ENCODE data around the gene RAB6D. TPM values are rescaled to one million over a fixed set of nuclear protein-coding genes. Genes with fewer than 3 reads are reported as not detected.
"Not testable (repeated sequence)": the region's sequence is repeated elsewhere in the genome, so short reads cannot be mapped to it uniquely, and the experiment has no call there.

RAB6D gene
- total and polyA plus RNA-seq, 5 donors from 2014 or later, result 0.06 TPM; not detected in 4

DNA sequence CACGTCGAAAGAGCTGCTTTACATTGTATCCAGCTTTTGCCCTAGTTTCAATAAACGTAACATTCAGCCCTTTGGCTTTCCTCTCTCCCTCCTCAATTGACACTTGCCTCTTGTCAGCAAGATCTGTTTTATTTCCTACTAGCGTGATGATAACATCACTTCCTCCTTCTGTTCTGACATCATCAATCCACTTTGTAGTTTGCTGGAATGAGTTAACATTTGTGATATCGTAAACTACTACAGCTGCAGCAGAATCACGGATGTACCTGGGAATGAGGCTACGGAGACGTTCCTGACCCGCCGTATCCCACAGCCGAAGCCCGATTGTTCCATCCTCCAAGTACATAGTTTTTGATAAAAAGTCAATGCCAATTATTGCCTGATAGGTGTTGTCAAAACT is 755 bp downstream of the RAB6D start:
- H3K27ac ChIP-seq (ENCODE audit: insufficient read depth, low read length, poor library complexity, severe bottlenecking); H3K4me3 Mint-ChIP-seq; DNase-seq; H3K36me3 ChIP-seq (ENCODE audit: control insufficient read depth, insufficient read depth, low read length); ATAC-seq (ENCODE audit: low read depth in 2 of 2); H3K4me1 ChIP-seq (ENCODE audit: control insufficient read depth, insufficient read depth, low read length, poor library complexity, severe bottlenecking); H3K36me3 Mint-ChIP-seq; H3K4me3 ChIP-seq (ENCODE audit: low read depth, low read length); H3K9me3 Mint-ChIP-seq; H3K27me3 ChIP-seq (ENCODE audit: control insufficient read depth, insufficient read depth, low read length); H3K27ac Mint-ChIP-seq; H3K9me3 ChIP-seq (ENCODE audit: control insufficient read depth in 2 of 2, low read length in 2 of 2): not testable (repeated sequence)
- H3K4me1 Mint-ChIP-seq, result peaks cover 4 to 10% (median 6%) of the 10 kb centered on the region in 4 donors
- peaks cover 48% of the 10 kb centered on the region for H3K27me3 Mint-ChIP-seq

- H3K4me3 ChIP-seq (ENCODE audit: low read depth, low read length); H3K27ac Mint-ChIP-seq; H3K4me3 Mint-ChIP-seq; H3K27ac ChIP-seq (ENCODE audit: insufficient read depth, low read length, poor library complexity, severe bottlenecking); H3K4me1 ChIP-seq (ENCODE audit: control insufficient read depth, insufficient read depth, low read length, poor library complexity, severe bottlenecking); H3K36me3 Mint-ChIP-seq; ATAC-seq (ENCODE audit: low read depth in 2 of 2); H3K27me3 ChIP-seq (ENCODE audit: control insufficient read depth, insufficient read depth, low read length); DNase-seq; H3K36me3 ChIP-seq (ENCODE audit: control insufficient read depth, insufficient read depth, low read length); H3K9me3 Mint-ChIP-seq; H3K9me3 ChIP-seq (ENCODE audit: control insufficient read depth in 2 of 2, low read length in 2 of 2): not testable (repeated sequence)
- Mint-ChIP-seq H3K4me1 (peaks cover 4 to 10% (median 6%) of the 10 kb centered on the region in 4 donors), H3K27me3 (peaks cover 40% of the 10 kb centered on the region)
These were observed 2.2 kb downstream of the RAB6D start for GRCh38 chr2:131361773-131362172.

GRCh38 chr2:131353167-131353697 is 10.7 kb downstream of the RAB6D start:
- not testable (repeated sequence) for H3K4me3 ChIP-seq (ENCODE audit: low read depth, low read length); ATAC-seq (ENCODE audit: low read depth in 2 of 2); H3K4me1 ChIP-seq (ENCODE audit: control insufficient read depth, insufficient read depth, low read length, poor library complexity, severe bottlenecking); H3K9me3 ChIP-seq (ENCODE audit: control insufficient read depth in 2 of 2, low read length in 2 of 2); H3K4me3 Mint-ChIP-seq; H3K4me1 Mint-ChIP-seq; H3K36me3 ChIP-seq (ENCODE audit: control insufficient read depth, insufficient read depth, low read length); H3K36me3 Mint-ChIP-seq; H3K9me3 Mint-ChIP-seq; H3K27me3 ChIP-seq (ENCODE audit: control insufficient read depth, insufficient read depth, low read length); DNase-seq; H3K27ac ChIP-seq (ENCODE audit: insufficient read depth, low read length, poor library complexity, severe bottlenecking); H3K27ac Mint-ChIP-seq
- peaks cover 13% of the 10 kb centered on the region for H3K27me3 Mint-ChIP-seq

DNA sequence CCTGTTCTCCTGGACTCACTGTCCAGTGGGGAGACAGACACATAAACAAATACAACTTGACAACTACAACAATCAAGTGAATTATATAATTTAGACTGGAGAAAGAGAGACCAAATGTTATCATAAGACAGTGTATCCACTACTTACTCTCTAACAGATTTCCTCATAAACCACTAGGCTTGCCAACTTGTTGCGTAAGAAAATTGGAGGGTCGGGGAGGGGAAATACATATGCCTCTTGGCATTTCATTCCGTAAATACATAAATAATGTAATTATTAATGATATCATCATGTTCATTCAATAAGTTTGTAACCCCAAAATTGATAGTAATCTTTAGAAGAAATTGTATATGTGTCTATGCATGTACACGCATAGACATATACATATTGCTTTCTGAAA is 14.9 kb downstream of the RAB6D start:
- Mint-ChIP-seq H3K36me3 (no peaks in the 10 kb centered on the region), H3K27ac (no peak overlapping the region), H3K4me3 (no peak overlapping the region), H3K4me1 (no peaks in the 10 kb centered on the region), H3K9me3 (peaks cover 0 to 11% (median 0%) of the 10 kb centered on the region in 7 donors), H3K27me3 (peaks cover 11% of the 10 kb centered on the region)
- Histone ChIP-seq H3K4me1 (ENCODE audit: control insufficient read depth, insufficient read depth, low read length, poor library complexity, severe bottlenecking) (no peaks in the 10 kb centered on the region), H3K9me3 (ENCODE audit: control insufficient read depth in 2 of 2, low read length in 2 of 2) (no peaks in the 10 kb centered on the region), H3K4me3 (ENCODE audit: low read depth, low read length) (no peak overlapping the region), H3K36me3 (ENCODE audit: control insufficient read depth, insufficient read depth, low read length) (no peaks in the 10 kb centered on the region), H3K27ac (ENCODE audit: insufficient read depth, low read length, poor library complexity, severe bottlenecking) (no peak overlapping the region), H3K27me3 (ENCODE audit: control insufficient read depth, insufficient read depth, low read length) (no peaks in the 10 kb centered on the region)
- no peak for ATAC-seq (ENCODE audit: low read depth in 2 of 2)
- DNase-seq, result no peak

- not testable (repeated sequence) for H3K27me3 ChIP-seq (ENCODE audit: control insufficient read depth, insufficient read depth, low read length); H3K27me3 Mint-ChIP-seq; H3K4me3 ChIP-seq (ENCODE audit: low read depth, low read length); H3K36me3 ChIP-seq (ENCODE audit: control insufficient read depth, insufficient read depth, low read length); H3K27ac ChIP-seq (ENCODE audit: insufficient read depth, low read length, poor library complexity, severe bottlenecking); ATAC-seq (ENCODE audit: low read depth in 2 of 2); H3K4me1 ChIP-seq (ENCODE audit: control insufficient read depth, insufficient read depth, low read length, poor library complexity, severe bottlenecking); H3K36me3 Mint-ChIP-seq; H3K27ac Mint-ChIP-seq; H3K9me3 ChIP-seq (ENCODE audit: control insufficient read depth in 2 of 2, low read length in 2 of 2); DNase-seq; H3K4me3 Mint-ChIP-seq; H3K4me1 Mint-ChIP-seq
- H3K9me3 Mint-ChIP-seq, result peaks cover 0 to 11% (median 0%) of the 10 kb centered on the region in 7 donors
These were observed 16.9 kb downstream of the RAB6D start for GRCh38 chr2:131347035-131347434.

- H3K27ac Mint-ChIP-seq; H3K4me3 Mint-ChIP-seq; H3K4me3 ChIP-seq (ENCODE audit: low read depth, low read length); H3K36me3 ChIP-seq (ENCODE audit: control insufficient read depth, insufficient read depth, low read length); H3K27ac ChIP-seq (ENCODE audit: insufficient read depth, low read length, poor library complexity, severe bottlenecking); H3K36me3 Mint-ChIP-seq; H3K4me1 ChIP-seq (ENCODE audit: control insufficient read depth, insufficient read depth, low read length, poor library complexity, severe bottlenecking); H3K9me3 ChIP-seq (ENCODE audit: control insufficient read depth in 2 of 2, low read length in 2 of 2); H3K9me3 Mint-ChIP-seq; DNase-seq; H3K4me1 Mint-ChIP-seq; H3K27me3 ChIP-seq (ENCODE audit: control insufficient read depth, insufficient read depth, low read length); ATAC-seq (ENCODE audit: low read depth in 2 of 2): not testable (repeated sequence)
- peaks cover 16% of the 10 kb centered on the region for H3K27me3 Mint-ChIP-seq
These were observed 24.7 kb downstream of the RAB6D start for GRCh38 chr2:131339307-131339706.

GRCh38 chr2:131335319-131335718 is 28.6 kb downstream of the RAB6D start:
- H3K9me3 ChIP-seq (ENCODE audit: control insufficient read depth in 2 of 2, low read length in 2 of 2); H3K4me3 ChIP-seq (ENCODE audit: low read depth, low read length); H3K36me3 Mint-ChIP-seq; H3K4me1 Mint-ChIP-seq; H3K27ac Mint-ChIP-seq; H3K27ac ChIP-seq (ENCODE audit: insufficient read depth, low read length, poor library complexity, severe bottlenecking); H3K27me3 ChIP-seq (ENCODE audit: control insufficient read depth, insufficient read depth, low read length); H3K4me3 Mint-ChIP-seq; H3K9me3 Mint-ChIP-seq; ATAC-seq (ENCODE audit: low read depth in 2 of 2); H3K36me3 ChIP-seq (ENCODE audit: control insufficient read depth, insufficient read depth, low read length); H3K4me1 ChIP-seq (ENCODE audit: control insufficient read depth, insufficient read depth, low read length, poor library complexity, severe bottlenecking): not testable (repeated sequence)
- peaks cover 27% of the 10 kb centered on the region for H3K27me3 Mint-ChIP-seq
- peak in 1 of 3 donors; percentile 27 for DNase-seq

GRCh38 chr2:131332709-131333108 is 31.3 kb downstream of the RAB6D start:
- H3K9me3 ChIP-seq (ENCODE audit: control insufficient read depth in 2 of 2, low read length in 2 of 2); ATAC-seq (ENCODE audit: low read depth in 2 of 2); H3K4me1 Mint-ChIP-seq; H3K27me3 ChIP-seq (ENCODE audit: control insufficient read depth, insufficient read depth, low read length); H3K9me3 Mint-ChIP-seq; H3K36me3 Mint-ChIP-seq; DNase-seq; H3K4me3 ChIP-seq (ENCODE audit: low read depth, low read length); H3K4me1 ChIP-seq (ENCODE audit: control insufficient read depth, insufficient read depth, low read length, poor library complexity, severe bottlenecking); H3K4me3 Mint-ChIP-seq; H3K27ac Mint-ChIP-seq; H3K27ac ChIP-seq (ENCODE audit: insufficient read depth, low read length, poor library complexity, severe bottlenecking); H3K36me3 ChIP-seq (ENCODE audit: control insufficient read depth, insufficient read depth, low read length): not testable (repeated sequence)
- peaks cover 30% of the 10 kb centered on the region for H3K27me3 Mint-ChIP-seq
